ENCODE results near the gene CCDC54. TPM values are rescaled to one million over a fixed set of nuclear protein-coding genes. Genes with fewer than 3 reads are reported as not detected.

Gene CCDC54
- total and polyA plus RNA-seq, 2 of the 8 experiments (the other 6 are each of a cell fraction or from before 2014, with no cell fraction given): not detected

- H2BK20ac ChIP-seq (ENCODE audit: low read length): no peak overlapping the region
- H3K14ac ChIP-seq (ENCODE audit: insufficient read length): no peak overlapping the region
- H3K56ac ChIP-seq (replicated peaks; ENCODE audit: insufficient read length, low read depth, low read length): no peak overlapping the region
- H2BK15ac ChIP-seq (ENCODE audit: low read length): no peak overlapping the region
- POLR2A ChIA-PET (ENCODE audit: partially characterized antibody): interaction anchor here (1.0 to 1.2 kb wide), 3 partner anchors 8 to 21 kb away, joined by 3 to 4 read pairs (median 3); no protein-coding TSS in a partner anchor
- no peak overlapping the region for H3K4me3 ChIP-seq (ENCODE audit: extremely low read depth in 1 of 4, insufficient read depth in 2 of 4, low read depth in 3 of 4, low read length in 4 of 4)
- peaks cover 0 to 6% (median 3%) of the 10 kb centered on the region in 4 experiments; a peak in 3 of 7 replicates for H3K4me1 ChIP-seq (replicated peaks in 1 of 4; ENCODE audit: control insufficient read depth in 3 of 4, insufficient read depth in 4 of 4, low read length in 3 of 4)
- FAIRE-seq (no peak), DNase-seq (ENCODE audit: low read depth in 1 of 2, low spot score in 2 of 2) (no peak)
- WGBS, 2 experiments (ENCODE audit: extremely low coverage in 1 of 2, insufficient coverage in 1 of 2, insufficient read length in 1 of 2, insufficient replicate concordance in 2 of 2, low coverage in 1 of 2, low lambda C conversion rate in 2 of 2, missing lambda C conversion rate in 1 of 2): 91% methylated on average over 2 of the region's 2 CpGs; no CpG with 5 or more reads in 1 of the 2 experiments
- CTCF ChIA-PET (ENCODE audit: partially characterized antibody): interaction anchor here (0.7 to 2.1 kb wide), 8 partner anchors 9 to 61 kb away, joined by 3 to 9 read pairs (median 6); no protein-coding TSS in a partner anchor
- no peak overlapping the region for H2AK5ac ChIP-seq (ENCODE audit: low read depth, low read length)
- no peaks in the 10 kb centered on the region for H3K27me3 ChIP-seq (replicated peaks in 1 of 4; ENCODE audit: control insufficient read depth in 3 of 4, extremely low read depth in 1 of 4, insufficient read depth in 3 of 4, low read length in 3 of 4)
- no peak overlapping the region for H2AFZ ChIP-seq (ENCODE audit: low read length)
- H3K9me3 ChIP-seq (ENCODE audit: insufficient read depth in 2 of 2, low read depth in 1 of 2, low read length in 1 of 2): no peaks in the 10 kb centered on the region; a peak in 1 of 4 replicates
- no peak overlapping the region for H3K23ac ChIP-seq (ENCODE audit: insufficient read length)
- H4K20me1 ChIP-seq (replicated peaks in 1 of 2; ENCODE audit: control insufficient read depth in 1 of 2, insufficient read depth in 2 of 2, low read length in 2 of 2): no peaks in the 10 kb centered on the region
- no peak for TF ChIP-seq GTF2F1 (IDR thresholded peaks at IDR 0.05; ENCODE audit: borderline replicate concordance, low read depth, low read length)
- TF ChIP-seq GABPA (IDR thresholded peaks at IDR 0.05; ENCODE audit: borderline replicate concordance, insufficient read depth, low read length): no peak
- no peak for TF ChIP-seq TAF1 (IDR thresholded peaks at IDR 0.05; ENCODE audit: low read depth, low read length)
- TF ChIP-seq JUND (IDR thresholded peaks at IDR 0.05; ENCODE audit: low read length): no peak
- TF ChIP-seq TEAD4 (IDR thresholded peaks at IDR 0.05; ENCODE audit: low read depth, low read length): no peak
- H3K27ac ChIP-seq (ENCODE audit: low read depth, low read length): no peak overlapping the region
- H2BK12ac ChIP-seq (ENCODE audit: low read depth, low read length): 0 out of 2 replicates have a peak overlapping the region, but pooled peaks have one; percentile 62
- no peak overlapping the region for H2BK120ac ChIP-seq (replicated peaks; ENCODE audit: low read depth, low read length)
- no peak overlapping the region for H2BK5ac ChIP-seq (ENCODE audit: low read depth, low read length)
- no peak overlapping the region for H3K4ac ChIP-seq (replicated peaks; ENCODE audit: insufficient read length, low read depth, low read length)
- no peak overlapping the region for H3K9ac ChIP-seq (replicated peaks in 1 of 4; ENCODE audit: extremely low read depth in 1 of 4, low read depth in 3 of 4, low read length in 3 of 4)
- H3K79me1 ChIP-seq (ENCODE audit: low read depth, low read length): no peaks in the 10 kb centered on the region
- no peak overlapping the region for H3K18ac ChIP-seq (ENCODE audit: extremely low read depth, low read length)
- no peaks in the 10 kb centered on the region for H3K23me2 ChIP-seq (ENCODE audit: low read depth, low read length)
- no peaks in the 10 kb centered on the region for H3K36me3 ChIP-seq (ENCODE audit: control insufficient read depth in 2 of 4, insufficient read depth in 4 of 4, low read length in 3 of 4)
- H3K4me2 ChIP-seq (ENCODE audit: insufficient read depth in 1 of 2, low read depth in 2 of 2, low read length in 2 of 2): no peak overlapping the region
- H4K8ac ChIP-seq (ENCODE audit: extremely low read depth, insufficient read depth, low read length): no peak overlapping the region
- no peak overlapping the region for H4K5ac ChIP-seq (ENCODE audit: insufficient read length, low read depth, low read length)
- no peak overlapping the region for H4K91ac ChIP-seq (replicated peaks; ENCODE audit: insufficient read length, low read length)
- no peaks in the 10 kb centered on the region for H3K79me2 ChIP-seq (ENCODE audit: control insufficient read depth in 1 of 2, insufficient read depth in 2 of 2, low read length in 2 of 2)
These were observed 6.3 kb upstream of the CCDC54 start for GRCh38 chr3:107370907-107371306.
